Sigmoid colon (tissue), 4 donors: ENCODE data around the gene ABCF2.

Experiments used
- EP300 ChIP-seq, 4 donors: sonication (generic); formaldehyde crosslinking; IDR thresholded peaks; one replicate each; pipeline ENCODE4 v1.6.1; 2017; ENCODE audit warnings: antibody characterized with exemption in 4 of 4
- TF ChIP-seq, protein P1 (sequence below), 4 experiments: fragments of 450-650 bp in 3 of 4; fragments of 200-600 bp in 1 of 4; IDR thresholded peaks; one replicate each; pipeline ENCODE4 v1.5.1; 2016 to 2019; ENCODE audit warnings: antibody characterized with exemption in 4 of 4, mild to moderate bottlenecking in 3 of 4, moderate library complexity in 2 of 4

DNA sequence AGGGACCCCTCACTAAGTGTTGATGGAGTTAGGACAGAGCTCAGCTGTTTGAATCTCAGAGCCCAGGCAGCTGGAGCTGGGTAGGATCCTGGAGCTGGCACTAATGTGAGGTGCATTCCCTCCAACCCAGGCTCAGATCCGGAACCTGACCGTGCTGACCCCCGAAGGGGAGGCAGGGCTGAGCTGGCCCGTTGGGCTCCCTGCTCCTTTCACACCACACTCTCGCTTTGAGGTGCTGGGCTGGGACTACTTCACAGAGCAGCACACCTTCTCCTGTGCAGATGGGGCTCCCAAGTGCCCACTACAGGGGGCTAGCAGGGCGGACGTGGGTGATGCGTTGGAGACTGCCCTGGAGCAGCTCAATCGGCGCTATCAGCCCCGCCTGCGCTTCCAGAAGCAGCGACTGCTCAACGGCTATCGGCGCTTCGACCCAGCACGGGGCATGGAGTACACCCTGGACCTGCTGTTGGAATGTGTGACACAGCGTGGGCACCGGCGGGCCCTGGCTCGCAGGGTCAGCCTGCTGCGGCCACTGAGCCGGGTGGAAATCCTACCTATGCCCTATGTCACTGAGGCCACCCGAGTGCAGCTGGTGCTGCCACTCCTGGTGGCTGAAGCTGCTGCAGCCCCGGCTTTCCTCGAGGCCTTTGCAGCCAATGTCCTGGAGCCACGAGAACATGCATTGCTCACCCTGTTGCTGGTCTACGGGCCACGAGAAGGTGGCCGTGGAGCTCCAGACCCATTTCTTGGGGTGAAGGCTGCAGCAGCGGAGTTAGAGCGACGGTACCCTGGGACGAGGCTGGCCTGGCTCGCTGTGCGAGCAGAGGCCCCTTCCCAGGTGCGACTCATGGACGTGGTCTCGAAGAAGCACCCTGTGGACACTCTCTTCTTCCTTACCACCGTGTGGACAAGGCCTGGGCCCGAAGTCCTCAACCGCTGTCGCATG is 10.5 kb upstream of the ABCF2 start:
- TF ChIP-seq, protein P1, sequence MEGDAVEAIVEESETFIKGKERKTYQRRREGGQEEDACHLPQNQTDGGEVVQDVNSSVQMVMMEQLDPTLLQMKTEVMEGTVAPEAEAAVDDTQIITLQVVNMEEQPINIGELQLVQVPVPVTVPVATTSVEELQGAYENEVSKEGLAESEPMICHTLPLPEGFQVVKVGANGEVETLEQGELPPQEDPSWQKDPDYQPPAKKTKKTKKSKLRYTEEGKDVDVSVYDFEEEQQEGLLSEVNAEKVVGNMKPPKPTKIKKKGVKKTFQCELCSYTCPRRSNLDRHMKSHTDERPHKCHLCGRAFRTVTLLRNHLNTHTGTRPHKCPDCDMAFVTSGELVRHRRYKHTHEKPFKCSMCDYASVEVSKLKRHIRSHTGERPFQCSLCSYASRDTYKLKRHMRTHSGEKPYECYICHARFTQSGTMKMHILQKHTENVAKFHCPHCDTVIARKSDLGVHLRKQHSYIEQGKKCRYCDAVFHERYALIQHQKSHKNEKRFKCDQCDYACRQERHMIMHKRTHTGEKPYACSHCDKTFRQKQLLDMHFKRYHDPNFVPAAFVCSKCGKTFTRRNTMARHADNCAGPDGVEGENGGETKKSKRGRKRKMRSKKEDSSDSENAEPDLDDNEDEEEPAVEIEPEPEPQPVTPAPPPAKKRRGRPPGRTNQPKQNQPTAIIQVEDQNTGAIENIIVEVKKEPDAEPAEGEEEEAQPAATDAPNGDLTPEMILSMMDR (IDR thresholded peaks at IDR 0.05) = no peak
- no peak for TF ChIP-seq EP300 (IDR thresholded peaks at IDR 0.05)
